Activated naive CD4-positive, alpha-beta T cell treated with anti-CD3 and anti-CD28 coated beads, Interleukin-2, amount 50 U/mL, for 72 hours (primary cell): Measurements from ENCODE around the gene TMEM44. TPM values are rescaled to one million over a fixed set of nuclear protein-coding genes. Genes with fewer than 3 reads are reported as not detected.

Experiments used
- ATAC-seq, 2 donors: fragments of 150-1000 bp; cut with Tn5 transposase; 2 replicates each; pipeline ENCODE4 v1.10.0; 2021; ENCODE audit warnings: mild to moderate bottlenecking in 2 of 2, moderate library complexity in 2 of 2
- DNase-seq, 2 donors: peaks; one replicate each; pipeline ENCODE4 v3.0.0; 2021 to 2022; ENCODE audit warnings: low spot score in 2 of 2
- H3K27ac Mint-ChIP-seq, 2 donors: one replicate each; pipeline ENCODE4 v1.8.0; 2022; ENCODE audit warnings: mild to moderate bottlenecking in 2 of 2, mixed read lengths in 2 of 2
- H3K36me3 Mint-ChIP-seq, 2 donors: one replicate each; pipeline ENCODE4 v1.8.0; 2022; ENCODE audit warnings: mixed read lengths in 2 of 2
- H3K9me3 Mint-ChIP-seq, 2 donors: one replicate each; pipeline ENCODE4 v1.8.0; 2022; ENCODE audit warnings: mixed read lengths in 2 of 2
- total RNA-seq, 2 donors: library from RNA; stranded (reverse); gene quantifications; one replicate each; pipeline ENCODE4 v1.2.3, GENCODE V29; 2022

Gene TMEM44
- total RNA-seq, 2 donors from 2014 or later: 1.6 to 10.7 TPM

GRCh38 chr3:194604126-194604525, 29.1 kb downstream of the TMEM44 start:
- Mint-ChIP-seq H3K27ac (no peak overlapping the region), H3K9me3 (no peaks in the 10 kb centered on the region), H3K36me3 (no peaks in the 10 kb centered on the region)
- DNase-seq (no peak), ATAC-seq (no peak)

GRCh38 chr3:194602669-194603171, 30.5 kb downstream of the TMEM44 start:
- no peak for DNase-seq
- no peak for ATAC-seq
- Mint-ChIP-seq H3K36me3 (no peaks in the 10 kb centered on the region), H3K9me3 (no peaks in the 10 kb centered on the region), H3K27ac (no peak overlapping the region)

GRCh38 chr3:194598771-194599557, 34.3 kb downstream of the TMEM44 start:
- no peaks in the 10 kb centered on the region for H3K36me3 Mint-ChIP-seq

GRCh38 chr3:194596906-194597305, 36.3 kb downstream of the TMEM44 start:
- no peak for ATAC-seq

More at GRCh38 chr3:194598771-194599557, 34.3 kb downstream of the TMEM44 start:
- no peak overlapping the region for H3K27ac Mint-ChIP-seq
- ATAC-seq: no peak
- DNase-seq: no peak
- no peaks in the 10 kb centered on the region for H3K9me3 Mint-ChIP-seq

GRCh38 chr3:194592798-194593752, 40.1 kb downstream of the TMEM44 start:
- ATAC-seq (no peak), DNase-seq (no peak)
- Mint-ChIP-seq H3K27ac (peak overlapping the region in 1 of 2 donors; percentile 20), H3K9me3 (no peaks in the 10 kb centered on the region), H3K36me3 (no peaks in the 10 kb centered on the region)

More at GRCh38 chr3:194596906-194597305, 36.3 kb downstream of the TMEM44 start:
- H3K36me3 Mint-ChIP-seq: no peaks in the 10 kb centered on the region
- no peak overlapping the region for H3K27ac Mint-ChIP-seq
- H3K9me3 Mint-ChIP-seq: no peaks in the 10 kb centered on the region
- DNase-seq: no peak

- Mint-ChIP-seq H3K27ac (no peak overlapping the region), H3K9me3 (peaks cover 10 to 11% of the 10 kb centered on the region in 2 donors), H3K36me3 (peaks cover 33 to 35% of the 10 kb centered on the region in 2 donors)
- ATAC-seq (no peak), DNase-seq (no peak)
Observed at GRCh38 chr3:194588741-194589140, 44.5 kb downstream of the TMEM44 start.

- Mint-ChIP-seq H3K9me3 (peaks cover 10 to 11% of the 10 kb centered on the region in 2 donors), H3K27ac (no peak overlapping the region), H3K36me3 (peaks cover 33 to 36% of the 10 kb centered on the region in 2 donors)
- DNase-seq: no peak
- no peak for ATAC-seq
Observed at GRCh38 chr3:194588236-194588635, 45.0 kb downstream of the TMEM44 start.

GRCh38 chr3:194587438-194587931, 45.7 kb downstream of the TMEM44 start:
- Mint-ChIP-seq H3K9me3 (peaks cover 10 to 11% of the 10 kb centered on the region in 2 donors), H3K27ac (peak overlapping the region in 1 of 2 donors; percentile 44), H3K36me3 (peaks cover 33 to 36% of the 10 kb centered on the region in 2 donors)
- no peak for ATAC-seq
- DNase-seq: no peak

- Mint-ChIP-seq H3K27ac (peak overlapping the region in 1 of 2 donors; percentile 44), H3K9me3 (peaks cover 10 to 11% of the 10 kb centered on the region in 2 donors), H3K36me3 (peaks cover 33 to 36% of the 10 kb centered on the region in 2 donors)
- DNase-seq: no peak
- peak in 1 of 2 donors; percentile 60 for ATAC-seq
Observed at GRCh38 chr3:194586836-194587235, 46.4 kb downstream of the TMEM44 start.

- peaks cover 10 to 11% of the 10 kb centered on the region in 2 donors for H3K9me3 Mint-ChIP-seq
- peak overlapping the region in 1 of 2 donors; percentile 99 for H3K27ac Mint-ChIP-seq
- ATAC-seq: no peak
- no peak for DNase-seq
- peaks cover 33 to 36% of the 10 kb centered on the region in 2 donors for H3K36me3 Mint-ChIP-seq
Observed at GRCh38 chr3:194585880-194586281, 47.3 kb downstream of the TMEM44 start.

GRCh38 chr3:194584866-194585265, 48.4 kb downstream of the TMEM44 start:
- Mint-ChIP-seq H3K27ac (peak overlapping the region; percentile 81 to 99), H3K9me3 (peaks cover 10 to 11% of the 10 kb centered on the region in 2 donors), H3K36me3 (peaks cover 33 to 36% of the 10 kb centered on the region in 2 donors)
- ATAC-seq: peak; percentile 55 to 70
- DNase-seq: no peak

- peaks cover 33 to 36% of the 10 kb centered on the region in 2 donors for H3K36me3 Mint-ChIP-seq
- peaks cover 10 to 11% of the 10 kb centered on the region in 2 donors for H3K9me3 Mint-ChIP-seq
- ATAC-seq: peak in 1 of 2 donors; percentile 7
- no peak for DNase-seq
- H3K27ac Mint-ChIP-seq: peak overlapping the region; percentile 99
Observed at GRCh38 chr3:194584320-194584776, 48.9 kb downstream of the TMEM44 start.

GRCh38 chr3:194582196-194582905, 50.9 kb downstream of the TMEM44 start:
- no peak for ATAC-seq
- peaks cover 29% of the 10 kb centered on the region in 2 donors for H3K36me3 Mint-ChIP-seq

GRCh38 chr3:194579091-194579606, 54.1 kb downstream of the TMEM44 start:
- no peaks in the 10 kb centered on the region for H3K9me3 Mint-ChIP-seq
- DNase-seq: no peak
- H3K27ac Mint-ChIP-seq: no peak overlapping the region
- ATAC-seq: no peak
- H3K36me3 Mint-ChIP-seq: peaks cover 4 to 5% of the 10 kb centered on the region in 2 donors

More at GRCh38 chr3:194582196-194582905, 50.9 kb downstream of the TMEM44 start:
- peak overlapping the region in 1 of 2 donors; percentile 81 for H3K27ac Mint-ChIP-seq
- H3K9me3 Mint-ChIP-seq: peaks cover 10 to 11% of the 10 kb centered on the region in 2 donors
- no peak for DNase-seq

- H3K9me3 Mint-ChIP-seq: no peaks in the 10 kb centered on the region
- no peak overlapping the region for H3K27ac Mint-ChIP-seq
- DNase-seq (no peak), ATAC-seq (peak; percentile 64 to 66)
- no peaks in the 10 kb centered on the region for H3K36me3 Mint-ChIP-seq
Observed at GRCh38 chr3:194577986-194578905, 55.0 kb downstream of the TMEM44 start.
